HCT116 (cell line): ENCODE results near the gene PSMD11. TPM values are rescaled to one million over a fixed set of nuclear protein-coding genes. Genes with fewer than 3 reads are reported as not detected.
A peak's percentile ranks its signal among the peaks of the same experiment; 100 is the strongest.

Source experiments
- ATAC-seq: fragments of 200-7000 bp; cut with Tn5 transposase; 2 replicates; pipeline ENCODE4 v1.9.1; 2020; ENCODE audit warnings: mild to moderate bottlenecking, moderate library complexity
- BruUV-seq: library from RNA; stranded (reverse); fragments of 400-500 nt; replicated peaks from 2 replicates; lab custom pipeline; 2021; lab: Mats Ljungman, UMichigan
- CTCF ChIA-PET: fragments of 300-600 bp; sonication (Branson Sonifier 250); formaldehyde crosslinking; loops from one replicate; lab custom pipeline; 2021; ENCODE audit warnings: antibody characterized with exemption; lab: Charles Lee
- POLR2A ChIA-PET: fragments of 300-600, 350-600 bp; sonication (Branson Sonifier 250); formaldehyde crosslinking; loops from one replicate; lab custom pipeline; 2021; ENCODE audit warnings: antibody characterized with exemption; lab: Charles Lee
- RAD21 ChIA-PET, 2 experiments: fragments of 300-600 bp; sonication (Branson Sonifier 250); formaldehyde crosslinking; loops; one replicate each; lab custom pipeline; 2023; ENCODE audit warnings: low total read pairs in 2 of 2; ENCODE audit not compliant: uncharacterized antibody in 2 of 2, unreplicated experiment in 2 of 2, low non-redundant PET in 1 of 2; lab: Charles Lee
- DNase-seq: peaks from one replicate; pipeline ENCODE4 v3.0.0-alpha.2; 2010; ENCODE audit warnings: low read depth, low spot score
- H2AFZ ChIP-seq: fragments of 200-600 bp; shearing (Covaris generic), sonication (generic); 2 replicates; pipeline ENCODE4 v1.6.1; 2017; ENCODE audit warnings: low read depth, mixed run types, mixed read lengths, antibody characterized with exemption, low read length; ENCODE audit not compliant: poor library complexity, severe bottlenecking
- H3K27ac ChIP-seq: 2 replicates; pipeline ENCODE4 v1.5.1; 2012; ENCODE audit warnings: low read depth, low read length
- H3K27me3 ChIP-seq: fragments of 200-600 bp; sonication (generic); 2 replicates; pipeline ENCODE4 v1.6.1; 2016; ENCODE audit warnings: mixed run types, low read length, mixed read lengths; ENCODE audit not compliant: insufficient read depth
- H3K36me3 ChIP-seq, 2 experiments: fragments of 200-500 bp in 1 of 2; fragments of 200-600 bp in 1 of 2; sonication (Bioruptor generic) in 1 of 2; sonication (generic) in 1 of 2; 2 replicates each; pipeline versions ENCODE4 v1.5.1 to v1.6.1; 2014 to 2016; ENCODE audit warnings: low read length in 2 of 2, inconsistent platforms in 1 of 2, mixed read lengths in 1 of 2, mixed run types in 1 of 2; ENCODE audit not compliant: insufficient read depth in 2 of 2, control insufficient read depth in 1 of 2
- H3K4me1 ChIP-seq, 2 experiments: fragments of 200-600 bp in 1 of 2; sonication (generic) in 1 of 2; 2 replicates each; pipeline versions ENCODE4 v1.5.1 to v1.6.1; 2012 to 2017; ENCODE audit warnings: low read length in 2 of 2, inconsistent platforms in 1 of 2, mild to moderate bottlenecking in 1 of 2, mixed read lengths in 1 of 2, mixed run types in 1 of 2, moderate library complexity in 1 of 2; ENCODE audit not compliant: insufficient read depth in 2 of 2, control insufficient read depth in 1 of 2
- H3K4me2 ChIP-seq: fragments of 200-600 bp; sonication (generic); 2 replicates; pipeline ENCODE4 v1.6.1; 2017; ENCODE audit warnings: mixed run types, low read length, mixed read lengths
- H3K4me3 ChIP-seq, 2 experiments: fragments of 200-600 bp in 1 of 2; sonication (generic) in 1 of 2; replicated peaks in 1 of 2; 2 replicates each; pipeline ENCODE4 v1.5.1; 2011 to 2016; ENCODE audit warnings: low read length in 2 of 2, control low read depth in 1 of 2, low read depth in 1 of 2, mild to moderate bottlenecking in 1 of 2, mixed read lengths in 1 of 2, mixed run types in 1 of 2
- H3K79me2 ChIP-seq: fragments of 200-600 bp; sonication (generic); 2 replicates; pipeline ENCODE4 v1.6.1; 2017; ENCODE audit warnings: mild to moderate bottlenecking, mixed run types, low read length, moderate library complexity, mixed read lengths; ENCODE audit not compliant: insufficient read depth
- H3K9ac ChIP-seq: fragments of 200-600 bp; sonication (generic); 2 replicates; pipeline ENCODE4 v1.6.1; 2016; ENCODE audit warnings: low read length, mixed read lengths
- H3K9me2 ChIP-seq: fragments of 200-600 bp; sonication (generic), shearing (Covaris generic); 2 replicates; pipeline ENCODE4 v1.6.1; 2017; ENCODE audit warnings: mixed run types, mild to moderate bottlenecking, moderate library complexity; ENCODE audit not compliant: insufficient read depth
- H3K9me3 ChIP-seq, 2 experiments: fragments of 200-500 bp in 1 of 2; fragments of 200-600 bp in 1 of 2; sonication (Bioruptor generic) in 1 of 2; sonication (generic) in 1 of 2; 2 replicates each; pipeline ENCODE4 v1.6.1; 2014 to 2017; ENCODE audit warnings: low read length in 2 of 2, mixed read lengths in 2 of 2, inconsistent platforms in 1 of 2, low read depth in 1 of 2, mild to moderate bottlenecking in 1 of 2, mixed run types in 1 of 2, moderate library complexity in 1 of 2; ENCODE audit not compliant: control insufficient read depth in 1 of 2, insufficient read depth in 1 of 2
- H4K20me1 ChIP-seq: fragments of 200-600 bp; sonication (generic), shearing (Covaris generic); 2 replicates; pipeline ENCODE4 v1.6.1; 2017; ENCODE audit warnings: mixed run types, mild to moderate bottlenecking, moderate library complexity; ENCODE audit not compliant: insufficient read depth
- CEBPB ChIP-seq: IDR thresholded peaks from 2 replicates; pipeline ENCODE4 v1.6.1; 2012; ENCODE audit warnings: low read depth
- EGR1 ChIP-seq: IDR thresholded peaks from 2 replicates; pipeline ENCODE4 v1.6.1; 2012; ENCODE audit warnings: low read depth
- ELF1 ChIP-seq: IDR thresholded peaks from 2 replicates; pipeline ENCODE4 v1.6.1; 2012; ENCODE audit warnings: low read depth, borderline replicate concordance
- EZH2 ChIP-seq: fragments of 200-600 bp; sonication (generic); IDR thresholded peaks from 2 replicates; pipeline ENCODE4 v1.6.1; 2017; ENCODE audit warnings: antibody characterized with exemption, mixed run types
- FOSL1 ChIP-seq: IDR thresholded peaks from 2 replicates; pipeline ENCODE4 v1.6.1; 2012; ENCODE audit warnings: low read depth
- POLR2A ChIP-seq: IDR thresholded peaks from 2 replicates; pipeline ENCODE4 v1.7.0; 2011; ENCODE audit warnings: borderline replicate concordance; ENCODE audit not compliant: insufficient read depth, insufficient read length; ENCODE audit errors: extremely low read depth
- RAD21 ChIP-seq: IDR thresholded peaks from 2 replicates; pipeline ENCODE4 v1.6.1; 2012; ENCODE audit warnings: low read depth, mild to moderate bottlenecking
- SIN3A ChIP-seq: IDR thresholded peaks from 2 replicates; pipeline ENCODE4 v1.6.1; 2012; ENCODE audit warnings: low read depth
- YY1 ChIP-seq: IDR thresholded peaks from 2 replicates; pipeline ENCODE4 v1.6.1; 2011; ENCODE audit warnings: low read length, low read depth, moderate library complexity, mild to moderate bottlenecking; ENCODE audit not compliant: insufficient replicate concordance; ENCODE audit errors: extremely low read depth
- ZBTB33 ChIP-seq: IDR thresholded peaks from 2 replicates; pipeline ENCODE4 v1.6.1; 2011; ENCODE audit warnings: mild to moderate bottlenecking, low read length, moderate library complexity; ENCODE audit not compliant: insufficient replicate concordance; ENCODE audit errors: extremely low read depth
- ZFX ChIP-seq: fragments of 450-650 bp; IDR thresholded peaks from 2 replicates; pipeline ENCODE4 v1.6.1; 2017
- ZNF274 ChIP-seq: fragments of 200-500 bp; sonication (Bioruptor generic); IDR thresholded peaks from 2 replicates; pipeline ENCODE4 v1.6.1; 2014; ENCODE audit warnings: mild to moderate bottlenecking, low read depth, low read length, inconsistent platforms
- intact Hi-C: fragments of 100-400 bp; cut with micrococcal nuclease; formaldehyde crosslinking; loops from 2 replicates; pipeline ENCODE4 v1.10.0; 2022
- total RNA-seq: library from RNA; stranded (reverse); gene quantifications from one replicate; pipeline ENCODE4 v1.2.1, GENCODE V29; 2021; ENCODE audit not compliant: unreplicated experiment
- TF ChIP-seq, protein P1 (sequence below): IDR thresholded peaks from 2 replicates; pipeline ENCODE4 v1.6.1; 2012
- TF ChIP-seq, protein P2 (sequence below), 3 experiments: fragments of 200-600 bp in 1 of 3; sonication (generic) in 1 of 3; IDR thresholded peaks in 2 of 3; conservative IDR thresholded peaks in 1 of 3; 2 replicates each; pipeline ENCODE4 v1.5.1; 2012 to 2017; ENCODE audit warnings: low read depth in 2 of 3, low read length in 2 of 3, antibody characterized with exemption in 1 of 3, borderline replicate concordance in 1 of 3, control low read depth in 1 of 3, mild to moderate bottlenecking in 1 of 3, mixed read lengths in 1 of 3, mixed run types in 1 of 3, moderate library complexity in 1 of 3; ENCODE audit not compliant: insufficient read depth in 1 of 3

Gene PSMD11
- total RNA-seq, 1 experiment from 2014 or later = 143 TPM

GRCh38 chr17:32497431-32498205 is 53.3 kb downstream of the PSMD11 start:
- Histone ChIP-seq H3K9me2 (no peaks in the 10 kb centered on the region), H3K27ac (no peak overlapping the region), H4K20me1 (no peaks in the 10 kb centered on the region), H3K4me2 (peak overlapping the region; percentile 55; the same call in 1 of the 2 replicates), H3K36me3 (no peaks in the 10 kb centered on the region), H3K9me3 (no peaks in the 10 kb centered on the region), H3K4me3 (no peak overlapping the region), H2AFZ (no peak overlapping the region), H3K27me3 (no peaks in the 10 kb centered on the region), H3K79me2 (no peaks in the 10 kb centered on the region), H3K4me1 (peaks cover 11 to 34% of the 10 kb centered on the region in 2 experiments; a peak in 3 of 4 replicates), H3K9ac (no peak overlapping the region)
- intact Hi-C loops = no loop called here
- ATAC-seq = peak; percentile 41; the same call in 1 of the 2 replicates
- no peak for DNase-seq
- RAD21 ChIA-PET = no interaction called here
- POLR2A ChIA-PET = no interaction called here
- CTCF ChIA-PET = no interaction called here
- BruUV-seq = no TSS peak
- TF ChIP-seq ZBTB33 (no peak), EGR1 (no peak), YY1 (no peak), POLR2A (no peak), ZNF274 (no peak), EZH2 (no peak), SIN3A (no peak), ELF1 (no peak), RAD21 (peak; percentile 41), CEBPB (no peak), FOSL1 (no peak), ZFX (no peak)
- TF ChIP-seq, protein P1, sequence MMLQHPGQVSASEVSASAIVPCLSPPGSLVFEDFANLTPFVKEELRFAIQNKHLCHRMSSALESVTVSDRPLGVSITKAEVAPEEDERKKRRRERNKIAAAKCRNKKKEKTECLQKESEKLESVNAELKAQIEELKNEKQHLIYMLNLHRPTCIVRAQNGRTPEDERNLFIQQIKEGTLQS = no peak
- TF ChIP-seq, protein P2, sequence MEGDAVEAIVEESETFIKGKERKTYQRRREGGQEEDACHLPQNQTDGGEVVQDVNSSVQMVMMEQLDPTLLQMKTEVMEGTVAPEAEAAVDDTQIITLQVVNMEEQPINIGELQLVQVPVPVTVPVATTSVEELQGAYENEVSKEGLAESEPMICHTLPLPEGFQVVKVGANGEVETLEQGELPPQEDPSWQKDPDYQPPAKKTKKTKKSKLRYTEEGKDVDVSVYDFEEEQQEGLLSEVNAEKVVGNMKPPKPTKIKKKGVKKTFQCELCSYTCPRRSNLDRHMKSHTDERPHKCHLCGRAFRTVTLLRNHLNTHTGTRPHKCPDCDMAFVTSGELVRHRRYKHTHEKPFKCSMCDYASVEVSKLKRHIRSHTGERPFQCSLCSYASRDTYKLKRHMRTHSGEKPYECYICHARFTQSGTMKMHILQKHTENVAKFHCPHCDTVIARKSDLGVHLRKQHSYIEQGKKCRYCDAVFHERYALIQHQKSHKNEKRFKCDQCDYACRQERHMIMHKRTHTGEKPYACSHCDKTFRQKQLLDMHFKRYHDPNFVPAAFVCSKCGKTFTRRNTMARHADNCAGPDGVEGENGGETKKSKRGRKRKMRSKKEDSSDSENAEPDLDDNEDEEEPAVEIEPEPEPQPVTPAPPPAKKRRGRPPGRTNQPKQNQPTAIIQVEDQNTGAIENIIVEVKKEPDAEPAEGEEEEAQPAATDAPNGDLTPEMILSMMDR (IDR thresholded peaks at IDR 0.05 in 2 of 3, conservative IDR thresholded peaks at IDR 0.05 in 1 of 3; ENCODE audit: borderline replicate concordance in 1 of 3, insufficient read depth in 1 of 3, low read depth in 2 of 3, low read length in 2 of 3) = 0 out of 6 replicates have a peak, but pooled peaks of 1 of the 3 experiments have one; percentile 12
